SW 1271 (cell line): ENCODE results near the gene GRHL3.

Experiments used
- DNase-seq, 2 experiments: peaks; one replicate each; lab custom pipeline; 2025; lab: John Stamatoyannopoulos, UW

The GRHL3 gene

DNA sequence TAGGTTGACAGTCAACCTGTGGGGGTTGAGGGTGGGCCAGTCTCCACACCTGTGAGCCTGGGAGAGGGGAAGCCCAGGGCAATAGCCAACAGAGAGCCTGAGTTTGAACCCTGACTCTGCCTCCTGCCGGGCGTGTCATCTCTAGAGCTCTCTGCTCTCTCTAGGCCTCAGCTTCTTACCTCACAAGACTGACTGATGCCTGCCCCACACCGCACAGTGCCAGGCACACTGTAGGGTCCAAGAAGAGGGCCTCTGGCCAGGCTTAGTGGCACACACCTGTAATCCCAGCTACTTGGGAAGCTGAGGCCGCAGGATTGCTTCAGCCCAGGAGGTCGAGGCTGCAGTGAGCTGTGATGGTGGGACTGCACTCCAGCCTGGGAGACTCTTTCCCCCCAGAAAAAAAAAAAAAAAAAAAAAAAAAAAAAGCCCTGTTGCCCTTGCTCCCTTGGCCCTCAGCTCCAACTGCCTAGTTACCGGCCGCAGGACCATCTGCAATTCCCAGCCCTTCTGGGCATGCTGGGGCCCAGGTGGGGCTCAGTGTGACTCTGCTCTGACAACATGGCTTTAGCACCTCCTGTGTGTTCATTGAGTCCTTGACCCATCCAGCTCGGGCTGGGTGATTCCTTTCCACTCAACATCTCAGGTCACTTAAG is 25.1 kb downstream of the GRHL3 start:
- no peak for DNase-seq

DNA sequence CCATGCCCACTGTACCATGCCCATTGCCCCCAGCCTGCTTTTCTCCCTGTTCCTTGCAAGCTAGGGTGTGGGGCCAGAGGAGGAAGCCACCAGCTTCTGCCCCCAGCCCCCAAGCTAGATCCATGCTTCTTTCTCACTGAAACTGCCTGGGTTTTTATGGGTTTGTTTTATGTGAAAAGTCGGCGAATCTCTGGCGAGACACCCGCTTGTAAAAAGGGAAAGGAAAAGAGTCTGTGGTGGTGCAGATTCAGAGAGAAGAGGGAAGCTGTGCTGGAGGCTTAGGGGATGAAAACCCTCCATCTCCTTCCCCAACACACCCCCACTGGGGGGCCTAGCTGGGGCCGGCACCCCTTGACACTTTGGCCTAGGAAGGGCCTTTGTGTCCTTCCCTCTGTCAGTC is 26.2 kb downstream of the GRHL3 start:
- no peak for DNase-seq

DNA sequence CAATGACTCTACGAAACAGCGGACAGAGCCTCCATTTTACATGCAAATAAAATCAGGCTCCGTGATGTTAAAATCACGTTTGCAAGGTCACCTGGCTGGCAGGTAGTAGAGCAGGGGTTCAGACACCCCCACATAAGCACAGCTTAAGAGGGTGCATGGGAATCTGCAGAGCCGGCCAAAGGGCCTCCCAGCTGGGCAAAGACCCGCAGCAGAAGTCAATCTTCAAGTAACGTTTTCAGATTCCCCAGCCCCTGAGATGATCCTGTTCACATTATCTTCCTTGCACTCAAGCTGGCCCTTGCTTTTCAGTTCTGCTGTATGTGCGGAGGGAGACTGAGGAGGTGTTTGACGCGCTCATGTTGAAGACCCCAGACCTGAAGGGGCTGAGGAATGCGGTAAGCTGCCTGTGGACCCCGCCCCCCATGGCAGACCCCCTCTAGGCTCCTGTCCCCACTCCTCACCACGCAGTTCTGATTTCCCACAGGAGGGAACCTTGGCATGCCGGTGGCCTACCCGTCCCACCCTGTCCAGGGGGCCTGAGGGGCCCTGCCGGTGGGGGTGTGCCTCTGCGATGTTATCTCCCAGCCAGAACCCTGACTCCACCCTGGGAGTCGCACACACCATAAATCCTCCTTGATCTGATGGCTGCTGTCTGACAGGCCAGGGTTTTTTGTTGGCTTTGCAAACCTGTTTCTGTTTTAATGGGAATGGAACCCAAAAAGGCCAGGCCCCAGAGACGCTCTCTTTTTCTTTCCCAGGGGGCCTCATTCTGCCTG is 28.2 kb downstream of the GRHL3 start:
- no peak for DNase-seq

DNA sequence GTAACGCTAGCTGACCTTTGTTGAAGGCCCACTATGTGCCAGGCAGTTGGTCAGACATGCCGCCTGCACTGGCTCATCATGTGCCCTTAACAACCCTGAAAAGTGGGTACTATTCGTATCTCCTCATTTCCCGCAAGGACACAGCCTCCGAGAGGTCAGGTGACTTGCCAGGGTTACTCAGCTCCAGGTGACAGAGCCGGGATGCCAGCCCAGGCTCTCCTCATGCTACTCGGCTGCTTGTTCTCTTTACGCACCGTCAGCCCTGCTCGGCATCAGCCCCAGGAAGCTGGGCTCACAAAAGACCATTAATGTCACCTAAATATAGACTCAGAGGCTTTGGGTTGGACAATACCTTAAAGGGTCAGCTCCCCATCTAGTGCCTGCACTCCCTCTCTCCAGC is 29.0 kb downstream of the GRHL3 start:
- DNase-seq = no peak

DNA sequence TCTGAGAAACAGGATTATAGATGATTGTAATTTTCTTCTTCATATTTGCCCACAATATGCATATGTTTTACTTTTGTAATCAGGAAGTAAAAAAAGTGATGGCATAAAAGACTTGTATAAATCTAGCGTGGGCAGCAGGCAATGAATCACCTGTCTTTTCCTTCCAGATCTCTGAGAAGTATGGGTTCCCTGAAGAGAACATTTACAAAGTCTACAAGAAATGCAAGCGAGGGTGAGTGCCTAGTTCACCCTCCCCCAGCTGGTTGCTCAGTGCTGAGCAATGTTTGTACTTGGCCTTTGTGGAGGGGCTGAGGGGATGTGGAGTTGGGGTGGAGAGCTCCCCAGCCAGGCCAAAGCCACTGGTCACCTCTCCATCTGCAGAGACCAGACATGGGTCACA is 30.7 kb downstream of the GRHL3 start:
- DNase-seq = no peak

DNA sequence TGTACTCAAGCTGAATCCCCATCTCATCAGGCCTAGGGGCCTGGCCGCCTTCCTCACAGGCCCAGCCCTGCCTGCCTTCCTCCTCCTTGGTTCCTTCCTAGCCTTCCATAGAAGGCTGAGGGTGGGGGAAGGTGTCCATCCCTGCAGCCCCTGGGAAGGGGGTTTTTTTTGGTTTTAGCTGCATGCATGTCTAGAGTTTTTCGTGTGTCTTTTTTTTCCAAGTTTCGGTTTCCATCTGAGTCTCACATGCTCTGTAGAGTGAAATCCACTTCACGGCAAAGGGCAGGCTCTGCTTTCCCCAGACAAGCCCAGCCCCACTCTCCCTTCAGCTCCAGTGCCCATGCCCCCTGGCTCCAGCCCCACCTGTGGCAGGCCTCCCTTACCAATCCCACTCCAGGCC is 32.1 kb downstream of the GRHL3 start:
- DNase-seq = no peak

DNA sequence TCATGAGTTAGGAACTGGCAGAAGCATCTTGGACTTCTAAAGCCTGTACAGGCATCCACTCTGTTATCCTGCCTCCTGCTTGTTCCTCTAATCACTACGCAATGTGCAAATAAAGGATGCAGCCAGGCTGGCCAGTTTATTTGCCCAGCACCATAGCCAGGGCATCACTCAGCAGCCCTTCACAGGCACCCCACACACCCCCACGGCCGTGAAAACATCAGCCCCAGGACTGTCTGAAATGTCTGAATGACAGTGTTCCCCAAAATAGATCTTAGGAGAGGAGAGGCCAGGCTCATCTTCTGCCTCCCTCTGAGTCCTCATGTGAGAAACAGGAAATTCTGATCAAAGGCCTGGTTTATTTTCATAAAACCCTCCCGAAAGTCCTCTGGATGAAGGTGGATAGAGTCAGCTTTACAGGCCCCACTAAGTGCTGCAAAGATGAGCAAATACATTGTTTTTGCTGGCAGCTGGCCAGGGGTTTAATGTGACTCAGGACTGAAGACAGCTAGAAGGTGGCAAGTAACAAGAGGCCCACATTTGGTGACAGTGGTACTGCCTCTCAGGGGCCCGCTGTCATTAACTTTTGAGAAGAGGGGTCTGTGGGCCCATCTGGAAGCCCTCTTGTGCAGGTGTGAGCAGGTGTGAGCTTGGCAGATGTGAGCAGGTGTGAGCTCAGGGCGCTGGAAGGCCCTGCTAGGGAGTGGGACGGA is 32.9 kb downstream of the GRHL3 start:
- DNase-seq = no peak

DNA sequence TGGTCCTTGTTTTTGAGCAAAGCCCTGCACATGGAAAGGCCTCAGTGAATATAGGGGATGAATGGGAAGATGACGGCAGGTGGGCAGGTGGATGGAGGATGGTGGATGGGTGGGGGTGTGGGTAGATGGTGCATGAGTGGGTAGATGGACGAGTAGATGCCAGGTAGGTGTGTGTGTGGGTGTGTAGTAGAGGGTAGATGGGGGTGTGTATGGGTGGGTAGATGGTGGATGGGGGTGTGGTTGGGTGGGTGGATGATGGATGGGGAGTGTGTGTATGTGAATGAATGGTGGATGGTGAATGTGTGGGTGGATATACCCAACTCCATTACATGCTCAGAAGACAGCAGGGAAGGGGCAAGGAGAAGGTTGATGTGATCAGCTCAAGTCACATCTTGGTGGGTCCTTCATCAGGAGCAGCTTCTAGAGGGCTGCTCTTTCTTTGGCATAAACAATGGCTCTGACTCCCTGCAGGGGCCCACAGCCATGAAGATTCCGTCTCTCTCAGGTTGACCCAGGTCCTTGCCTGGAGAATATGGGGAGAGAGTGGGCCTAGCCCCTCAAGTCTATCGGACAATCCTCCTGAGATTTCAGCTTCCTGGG is 34.2 kb downstream of the GRHL3 start:
- no peak for DNase-seq

DNA sequence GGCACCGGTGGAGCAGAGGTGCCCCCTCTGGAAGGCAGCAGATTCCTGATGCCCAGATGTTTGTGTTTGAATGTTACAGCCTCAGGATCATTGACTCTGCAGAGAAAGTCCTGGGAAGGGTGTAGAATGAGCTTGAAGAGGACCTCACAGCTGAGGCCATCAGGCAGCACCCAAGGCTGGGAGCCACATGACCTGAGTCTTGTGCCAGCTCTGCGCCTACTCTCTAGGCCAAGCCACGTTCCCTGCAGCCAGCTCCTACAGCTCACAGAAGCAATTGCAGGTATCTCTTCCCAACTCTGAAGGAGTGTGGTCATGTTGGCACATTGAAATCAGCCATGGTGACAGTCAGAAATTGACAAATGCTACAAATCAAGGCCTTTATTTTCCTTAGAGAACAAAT is 36.3 kb downstream of the GRHL3 start:
- DNase-seq = no peak

DNA sequence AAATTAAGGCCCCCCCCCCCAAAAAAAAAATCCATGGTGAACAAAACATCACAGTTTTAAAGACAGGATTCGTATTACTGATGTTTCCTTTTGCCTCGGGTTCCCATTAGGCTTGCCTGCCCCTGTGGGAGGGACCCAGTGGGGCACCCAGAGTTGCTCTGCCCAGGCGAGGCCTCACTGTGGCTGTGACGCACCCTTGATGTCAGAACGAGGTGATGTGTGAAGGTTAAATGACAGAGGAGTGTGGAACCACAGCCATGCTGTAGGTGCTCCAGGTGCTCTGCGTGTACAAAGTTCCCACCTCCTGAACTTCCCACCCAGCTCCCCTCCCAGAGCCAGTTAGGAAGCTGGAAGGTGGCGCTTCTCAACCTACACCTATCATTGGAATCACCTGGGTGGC is 37.9 kb downstream of the GRHL3 start:
- DNase-seq = no peak

DNA sequence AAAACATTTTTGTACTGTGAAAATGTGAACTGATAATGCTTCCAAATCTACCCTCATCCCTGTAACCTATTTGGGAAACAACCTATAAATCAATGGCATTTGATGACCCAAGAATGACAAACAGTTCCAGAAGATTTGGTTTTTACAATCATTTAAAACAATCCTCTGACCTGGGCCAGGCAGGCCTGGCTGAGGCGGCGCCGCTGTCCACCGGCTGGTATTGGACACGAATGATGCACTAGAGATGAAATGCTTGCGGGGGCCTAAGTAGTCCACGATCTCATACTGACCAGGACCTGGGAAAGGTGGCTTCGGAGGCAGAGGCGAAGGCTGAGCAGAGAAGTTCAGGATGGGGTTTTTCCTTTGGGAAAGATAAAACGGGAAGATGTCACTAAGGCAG is 41.5 kb downstream of the GRHL3 start:
- DNase-seq = no peak

DNA sequence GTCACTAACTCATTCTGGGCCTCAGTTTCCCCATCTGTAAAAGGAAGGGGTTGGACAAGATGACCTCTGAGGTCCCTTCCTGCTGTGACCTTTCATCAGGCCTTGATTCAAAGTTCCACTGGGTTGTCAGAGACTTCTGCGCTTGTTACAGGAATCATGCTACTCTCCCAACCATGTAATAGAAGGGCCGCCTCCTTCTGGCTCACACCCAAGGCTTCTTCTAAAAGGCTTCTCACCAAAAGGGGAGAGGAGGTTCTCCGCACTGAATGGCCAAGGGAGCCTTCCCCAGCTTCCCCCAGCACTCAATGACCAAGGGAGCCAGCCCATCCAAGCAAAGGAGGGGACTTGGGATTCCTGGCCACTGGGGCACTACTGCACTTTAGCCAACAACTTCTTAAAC is 42.7 kb downstream of the GRHL3 start:
- DNase-seq = no peak

DNA sequence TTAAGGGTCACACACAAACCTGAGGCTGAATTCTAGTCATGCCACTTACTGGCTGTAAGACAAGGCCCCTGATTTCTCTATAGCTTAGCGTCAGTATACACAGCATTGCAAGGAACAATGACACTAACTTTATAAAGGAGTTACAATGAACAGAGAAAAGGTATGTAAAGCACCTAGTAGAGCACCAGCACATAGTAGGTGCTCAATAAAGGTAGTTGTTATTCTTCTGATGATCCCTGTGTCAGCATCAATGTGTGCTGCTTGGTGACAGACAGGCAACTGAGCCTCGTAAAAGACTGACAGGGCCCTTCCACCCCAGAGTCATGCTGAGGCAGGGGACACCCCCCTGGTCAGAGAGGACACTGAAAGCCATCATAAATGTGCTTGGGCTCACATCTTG is 43.2 kb downstream of the GRHL3 start:
- DNase-seq = no peak

DNA sequence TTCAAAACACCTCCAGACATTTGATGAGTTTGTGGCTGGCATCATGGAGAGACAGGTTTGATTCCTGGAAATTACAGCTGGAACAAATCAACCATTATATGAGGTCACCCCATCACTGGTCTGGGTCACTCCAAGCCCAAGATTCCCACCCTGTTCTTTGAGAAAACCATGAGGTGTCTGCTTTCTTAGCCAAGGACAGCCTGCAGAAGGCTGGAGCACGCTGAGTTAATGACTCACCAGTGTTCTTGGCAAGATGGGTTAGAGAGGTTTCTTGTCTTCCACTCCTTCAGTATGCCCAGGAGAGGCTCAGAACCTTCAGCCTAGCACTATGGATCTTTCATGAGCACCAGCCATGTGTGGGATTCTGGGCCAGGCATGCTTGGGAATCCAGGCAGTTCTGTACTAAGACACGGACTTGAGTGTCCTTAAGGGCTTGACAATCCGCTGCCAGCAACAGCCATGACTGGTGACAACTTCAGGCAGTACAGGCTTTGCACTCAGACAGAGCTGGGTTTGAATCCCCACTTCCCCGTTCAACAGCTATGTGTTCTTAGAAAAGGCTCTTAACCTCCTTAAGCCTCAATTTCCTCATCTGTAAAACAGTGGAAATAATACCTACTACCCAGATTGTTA is 43.9 kb downstream of the GRHL3 start:
- no peak for DNase-seq

DNA sequence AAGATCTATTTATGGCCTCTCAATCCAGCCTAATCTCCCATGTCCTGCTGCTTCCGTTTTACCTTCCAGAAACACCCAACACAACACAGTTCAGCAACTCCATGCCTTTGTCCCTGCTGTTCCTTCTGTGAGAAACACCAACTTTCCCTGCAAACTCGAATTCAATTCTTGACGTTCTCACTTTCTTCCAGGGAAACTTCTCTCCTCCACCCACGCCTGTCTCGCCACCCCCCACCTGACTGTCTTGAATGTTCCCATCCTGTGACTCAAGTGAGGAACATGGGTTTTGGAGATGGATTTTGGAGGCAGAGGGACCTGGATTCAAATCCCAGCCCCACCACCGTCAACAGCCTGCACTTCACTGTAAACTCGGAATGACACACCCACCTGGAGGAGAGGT is 44.8 kb downstream of the GRHL3 start:
- DNase-seq = no peak

DNA sequence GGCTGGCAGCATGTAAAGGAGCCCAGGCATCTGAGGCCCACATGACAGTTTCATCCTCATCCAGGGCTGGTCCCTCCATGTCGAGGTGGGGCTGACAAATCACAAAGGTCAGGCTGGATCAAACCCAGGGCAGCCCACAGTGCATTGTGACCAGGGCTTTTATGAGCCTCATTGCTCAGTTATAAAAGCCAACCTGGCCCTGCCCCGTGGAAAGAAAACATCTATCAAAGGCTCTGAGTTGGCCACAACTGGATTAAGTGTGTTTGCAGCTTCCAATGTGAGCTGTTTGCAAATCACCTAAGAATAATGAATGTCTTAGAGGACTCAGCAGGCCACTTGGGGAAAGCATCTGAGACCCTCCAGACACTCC is 45.4 kb downstream of the GRHL3 start:
- no peak for DNase-seq

DNA sequence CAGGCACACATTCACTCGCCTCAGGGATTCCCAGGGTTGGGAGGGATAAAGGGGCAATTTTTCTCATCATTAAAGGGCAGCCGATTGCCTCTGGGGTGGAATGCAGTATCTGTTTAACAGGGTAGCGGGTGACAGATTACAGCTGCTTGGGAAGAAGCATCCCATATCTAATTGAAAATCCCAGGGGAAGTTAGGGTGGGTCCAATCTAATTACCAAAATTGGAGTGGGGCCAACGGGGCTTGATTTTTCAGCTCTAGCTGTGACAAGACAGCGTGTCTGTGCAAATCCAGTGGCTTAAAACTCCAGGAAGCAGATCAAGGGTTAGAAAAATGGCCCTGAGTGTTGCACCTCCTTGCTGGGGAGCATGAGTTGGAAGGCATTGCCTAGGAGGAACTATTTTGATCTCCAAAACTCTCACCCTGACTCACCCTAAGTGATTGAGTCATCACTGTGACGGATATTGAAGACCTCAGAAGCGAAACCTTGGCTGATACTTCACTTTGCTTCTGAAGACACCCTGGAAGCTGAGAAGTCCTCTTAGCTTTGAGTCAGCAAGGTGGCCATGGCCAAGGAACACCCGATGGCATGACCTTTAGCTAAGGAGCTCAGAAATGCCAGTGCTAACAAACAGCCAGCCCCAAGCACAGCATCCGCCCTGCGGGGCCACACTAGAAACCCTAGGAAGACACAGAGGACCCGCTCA is 46.0 kb downstream of the GRHL3 start:
- DNase-seq = peak in 1 of 2 experiments; percentile 4

DNA sequence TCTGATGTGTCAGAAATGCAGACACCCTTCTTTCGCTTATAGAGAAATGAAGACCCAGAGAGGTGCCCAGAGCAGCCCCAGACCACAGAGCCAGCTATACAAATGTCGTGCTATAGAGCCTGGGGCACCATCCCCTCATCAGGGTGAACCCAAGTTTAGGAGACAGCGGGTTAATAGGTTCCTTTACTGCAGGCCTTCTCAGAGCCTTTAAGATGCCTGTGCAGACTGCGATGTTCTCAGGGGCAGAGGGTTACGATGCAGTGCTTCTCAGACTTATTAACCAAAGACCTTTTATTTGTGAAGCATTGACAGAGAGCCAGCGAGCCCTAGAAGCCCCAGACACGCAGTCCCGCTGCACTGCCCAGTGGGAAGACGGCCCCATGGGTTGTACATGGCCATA is 47.5 kb downstream of the GRHL3 start:
- DNase-seq = no peak

DNA sequence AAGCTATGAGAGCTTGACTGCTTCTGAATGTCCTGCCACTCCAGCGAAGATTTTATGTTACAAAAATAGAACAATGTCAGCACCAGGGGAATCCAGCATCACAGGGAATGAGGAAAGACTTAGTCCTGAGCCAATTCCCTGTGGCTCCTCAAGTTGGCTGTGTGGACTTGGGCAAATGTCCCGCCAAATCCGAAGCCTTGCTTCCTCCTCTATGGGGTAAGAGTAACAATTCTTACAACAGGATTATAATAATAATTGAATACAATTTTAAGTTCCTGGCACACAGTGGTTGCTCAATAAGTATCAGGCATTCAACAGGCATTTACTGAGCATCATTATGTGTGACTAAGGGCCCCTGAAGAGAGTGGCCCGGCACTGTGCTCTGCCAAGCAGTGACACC is 50.0 kb downstream of the GRHL3 start:
- DNase-seq = no peak

DNA sequence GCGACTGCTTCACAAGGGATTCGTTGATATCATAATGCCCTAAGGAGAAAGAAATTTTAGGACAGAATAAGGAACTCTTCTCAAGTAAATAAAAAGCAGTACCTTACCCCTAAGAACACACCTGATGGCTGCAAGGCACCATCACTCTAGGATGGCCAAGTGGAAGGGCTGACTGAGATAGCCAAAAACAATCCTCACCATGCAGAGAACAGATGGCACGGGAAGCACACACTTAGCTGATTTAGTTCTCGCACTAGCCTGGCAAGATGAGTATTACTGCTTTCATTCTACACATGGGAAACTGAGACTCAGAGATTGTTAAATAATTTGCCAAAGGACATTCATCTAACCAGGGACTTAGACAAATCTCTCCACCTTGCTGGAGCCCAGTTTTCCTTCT is 50.6 kb downstream of the GRHL3 start:
- DNase-seq = no peak

DNA sequence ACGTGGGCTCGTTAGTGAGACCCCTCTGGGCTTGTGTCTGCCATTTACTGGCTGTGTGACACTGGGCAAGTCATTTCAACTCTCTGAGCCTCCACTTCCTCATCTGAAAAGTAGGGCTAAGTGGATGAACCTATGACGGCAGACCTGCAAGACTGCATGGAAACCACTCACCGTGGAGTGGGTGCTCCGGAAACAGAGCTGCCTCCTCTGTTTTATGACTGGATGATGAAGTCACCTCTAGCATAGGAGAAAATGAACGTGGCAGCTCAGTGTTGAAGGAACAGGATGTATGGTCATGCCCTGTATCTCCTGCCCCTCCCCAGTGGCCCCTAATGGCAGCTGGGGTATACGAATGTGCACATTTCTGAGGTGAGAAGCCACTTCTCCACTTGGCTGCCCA is 53.9 kb downstream of the GRHL3 start:
- no peak for DNase-seq

DNA sequence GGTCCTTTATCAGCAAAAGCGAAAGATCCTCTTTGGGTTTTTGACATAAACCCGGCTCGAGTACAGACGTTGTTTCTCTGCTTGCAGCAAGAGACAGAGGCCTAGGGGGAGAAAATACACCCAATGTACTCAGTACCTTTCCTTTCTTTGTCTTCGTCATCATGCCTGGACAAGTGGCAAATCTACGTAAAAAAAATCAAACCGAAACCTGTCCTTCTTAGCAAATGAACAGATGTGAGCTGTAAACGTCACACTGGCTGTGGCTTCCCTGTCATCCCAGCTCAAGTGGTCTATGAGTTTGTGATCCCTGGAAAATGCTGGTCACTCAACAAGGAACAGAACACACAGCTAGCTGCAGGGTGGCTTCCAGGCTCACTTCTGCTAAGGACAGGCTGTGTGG is 54.6 kb downstream of the GRHL3 start:
- DNase-seq = no peak
